ENCODE data around the gene GSN. TPM values are rescaled to one million over a fixed set of nuclear protein-coding genes. Genes with fewer than 3 reads are reported as not detected.
"Not testable (repeated sequence)": the region's sequence is repeated elsewhere in the genome, so short reads cannot be mapped to it uniquely, and the experiment has no call there.

Gene GSN
- total and polyA plus RNA-seq, 8 donors, result 215 to 909 (median 531) TPM

DNA sequence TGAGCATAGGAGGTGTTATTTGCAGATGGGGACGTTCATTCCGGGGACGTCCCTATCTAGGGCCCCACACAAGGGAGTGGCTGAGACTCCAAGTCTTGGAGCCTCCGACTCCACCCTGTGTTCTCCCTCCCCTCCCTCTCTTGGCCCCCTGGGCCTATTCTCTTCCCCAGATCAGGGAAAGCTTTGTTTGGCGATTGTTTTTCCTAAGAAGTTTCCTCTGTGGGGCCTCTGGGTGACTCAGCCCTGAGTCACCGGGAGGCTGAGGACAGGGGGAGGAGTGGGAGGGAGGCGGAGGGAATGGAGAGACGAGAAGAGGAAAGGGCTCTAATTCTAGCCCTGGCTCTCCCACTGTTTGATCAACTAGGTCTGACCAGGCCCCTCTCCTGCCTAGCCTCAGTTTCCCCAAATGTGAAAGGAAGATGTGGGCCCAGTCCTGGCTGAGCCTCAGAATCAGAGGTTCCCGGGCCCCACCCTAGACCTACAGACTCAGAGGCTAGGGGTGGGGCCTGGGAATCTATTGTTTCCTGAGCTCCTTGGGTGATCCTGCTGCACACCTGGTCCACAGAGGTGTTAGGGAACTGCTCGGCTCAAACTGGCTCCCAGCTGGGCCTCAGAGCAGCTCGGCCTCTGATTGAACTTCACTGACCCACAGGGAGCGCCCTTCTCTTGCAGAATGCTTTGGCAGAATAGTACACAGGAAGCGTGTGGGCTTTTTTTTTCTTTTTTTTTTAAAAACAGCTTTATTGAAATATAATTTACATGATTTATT lies 19.2 kb downstream of the GSN start:
- DNase-seq, result peak; percentile 85 to 95
- H3K4me1 ChIP-seq, result peaks cover 78 to 99% (median 93%) of the 10 kb centered on the region in 4 donors
- peak overlapping the region; percentile 93 to 97 (median 96) for H3K27ac ChIP-seq
- 8 to 21% (median 15%) methylated on average over 13 of the region's 13 CpGs for WGBS, 5 donors
- no peak overlapping the region for H3K4me3 ChIP-seq
- no peaks in the 10 kb centered on the region for H3K27me3 ChIP-seq
- intact Hi-C loops (cut with DNase I; ENCODE audit: low total_unique reads), result no loop called here
- peaks cover 0 to 9% (median 0%) of the 10 kb centered on the region in 4 donors for H3K36me3 ChIP-seq
- peak; percentile 56 to 79 (median 77) for TF ChIP-seq POLR2AphosphoS5 (IDR thresholded peaks at IDR 0.05)
- TF ChIP-seq EP300 (IDR thresholded peaks at IDR 0.05), result peak; percentile 6
- peak in 1 of 7 experiments; percentile 13 for TF ChIP-seq CTCF (IDR thresholded peaks at IDR 0.05)
- TF ChIP-seq POLR2A (IDR thresholded peaks at IDR 0.05), result no peak
- H3K9me3 ChIP-seq, result no peaks in the 10 kb centered on the region

- Histone ChIP-seq H3K36me3 (peaks cover 0 to 19% (median 0%) of the 10 kb centered on the region in 4 donors), H3K27me3 (no peaks in the 10 kb centered on the region), H3K4me1 (peaks cover 75 to 98% (median 88%) of the 10 kb centered on the region in 4 donors), H3K9me3 (no peaks in the 10 kb centered on the region), H3K27ac (peak overlapping the region; percentile 75 to 97 (median 96)), H3K4me3 (no peak overlapping the region)
- intact Hi-C loops (cut with DNase I; ENCODE audit: low total_unique reads), result no loop called here
- 44 to 61% (median 54%) methylated on average over 4 of the region's 4 CpGs for WGBS, 5 donors
- DNase-seq, result no peak
- TF ChIP-seq POLR2AphosphoS5 (IDR thresholded peaks at IDR 0.05) (peak in 1 of 3 donors; percentile 3), POLR2A (IDR thresholded peaks at IDR 0.05) (no peak)
These were observed 20.7 kb downstream of the GSN start for GRCh38 chr9:121288673-121289025.

- Histone ChIP-seq H3K27ac (peak overlapping the region; percentile 75 to 97 (median 96)), H3K4me3 (peak overlapping the region in 2 of 4 donors; percentile 1), H3K36me3 (peaks cover 0 to 24% (median 0%) of the 10 kb centered on the region in 4 donors), H3K27me3 (no peaks in the 10 kb centered on the region), H3K9me3 (no peaks in the 10 kb centered on the region), H3K4me1 (peaks cover 75 to 98% (median 88%) of the 10 kb centered on the region in 4 donors)
- TF ChIP-seq POLR2A (IDR thresholded peaks at IDR 0.05) (no peak), CTCF (IDR thresholded peaks at IDR 0.05) (no peak), EP300 (IDR thresholded peaks at IDR 0.05) (peak; percentile 2), POLR2AphosphoS5 (IDR thresholded peaks at IDR 0.05) (peak; percentile 77 to 85 (median 79))
- intact Hi-C loops (cut with DNase I; ENCODE audit: low total_unique reads), result no loop called here
- 12 to 26% (median 20%) methylated on average over 10 of the region's 10 CpGs for WGBS, 5 donors
- DNase-seq, result peak; percentile 69 to 92
These were observed 21.2 kb downstream of the GSN start for GRCh38 chr9:121289026-121289771.

DNA sequence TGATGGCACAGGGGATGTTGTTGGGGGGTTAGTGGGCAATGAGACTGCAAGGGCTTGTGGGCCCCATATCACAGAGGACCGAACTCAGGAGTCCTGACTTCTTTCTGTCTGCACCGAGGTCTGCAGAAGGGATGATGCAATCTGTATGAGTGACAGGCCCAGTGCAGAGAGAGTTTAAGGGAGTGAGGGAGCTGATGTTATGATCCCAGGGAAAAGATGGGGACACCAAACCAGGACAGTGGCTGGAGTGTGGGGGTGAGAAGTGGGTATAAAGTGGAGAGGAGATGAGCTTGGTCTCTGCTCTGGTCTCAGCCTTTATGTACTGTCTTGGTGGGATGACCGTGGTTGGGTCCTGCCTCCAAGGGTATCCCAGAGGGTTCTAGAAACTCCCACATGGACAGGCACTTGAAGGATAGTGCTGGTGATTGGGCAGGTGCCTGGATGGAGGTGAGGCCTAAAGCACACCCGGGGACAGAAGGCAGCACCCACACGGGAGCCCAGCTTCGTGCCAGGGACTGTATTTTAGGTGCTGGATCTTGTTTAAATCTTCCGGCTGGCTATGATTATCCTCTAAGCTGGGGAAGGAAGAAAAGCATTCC lies 21.9 kb downstream of the GSN start:
- Histone ChIP-seq H3K4me1 (peaks cover 75 to 98% (median 88%) of the 10 kb centered on the region in 4 donors), H3K36me3 (peaks cover 0 to 31% (median 0%) of the 10 kb centered on the region in 4 donors), H3K4me3 (peak overlapping the region in 2 of 4 donors; percentile 1), H3K9me3 (no peaks in the 10 kb centered on the region), H3K27ac (peak overlapping the region; percentile 75 to 97 (median 96)), H3K27me3 (no peaks in the 10 kb centered on the region)
- intact Hi-C loops (cut with DNase I; ENCODE audit: low total_unique reads), result no loop called here
- DNase-seq, result peak in 1 of 2 donors; percentile 16
- 55 to 72% (median 65%) methylated on average over 7 of the region's 7 CpGs for WGBS, 5 donors
- TF ChIP-seq POLR2A (IDR thresholded peaks at IDR 0.05), result no peak

DNA sequence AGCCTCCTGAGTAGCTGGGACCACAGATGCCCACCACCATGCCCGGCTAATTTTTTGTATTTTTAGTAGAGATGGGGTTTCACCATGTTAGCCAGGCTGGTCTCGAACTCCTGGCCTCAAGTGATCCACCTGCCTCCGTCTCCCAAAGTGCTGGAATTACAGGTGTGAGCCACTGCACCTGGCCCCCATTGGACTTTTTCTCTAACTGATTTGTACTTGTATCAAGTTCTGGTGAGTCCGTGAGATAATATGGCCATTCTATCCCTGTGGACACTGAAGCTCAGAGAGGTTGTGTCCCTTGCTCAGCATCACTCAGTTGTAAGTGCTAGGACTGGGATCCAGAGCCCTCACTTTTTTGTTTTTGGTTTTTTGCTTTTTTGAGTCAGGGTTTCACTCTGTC lies 23.6 kb downstream of the GSN start:
- DNase-seq; H3K27me3 ChIP-seq; H3K4me3 ChIP-seq; intact Hi-C loops (cut with DNase I; ENCODE audit: low total_unique reads); H3K9me3 ChIP-seq: not testable (repeated sequence)
- peak overlapping the region in 4 of 5 donors; percentile 85 to 96 (median 88) for H3K27ac ChIP-seq
- peaks cover 74 to 98% (median 85%) of the 10 kb centered on the region in 4 donors for H3K4me1 ChIP-seq
- WGBS, 5 donors, result 73 to 95% (median 79%) methylated on average over 4 of the region's 4 CpGs
- H3K36me3 ChIP-seq, result peaks cover 0 to 33% (median 0%) of the 10 kb centered on the region in 4 donors
